ENCODE data around the gene ABCC10.

The ABCC10 gene

GRCh38 chr6:43442935-43443334, 15.6 kb downstream of the ABCC10 start:
- H4K8ac ChIP-seq (ENCODE audit: low read depth, low read length), result no peak overlapping the region
- H3K4ac ChIP-seq (ENCODE audit: low read depth, low read length), result no peak overlapping the region
- H2BK15ac ChIP-seq (replicated peaks; ENCODE audit: low read depth), result no peak overlapping the region
- no CpG with 5 or more reads among the region's 14 CpGs for WGBS (ENCODE audit: extremely low coverage, insufficient coverage, low lambda C conversion rate)
- H3K9ac ChIP-seq (ENCODE audit: low read length), result no peak overlapping the region
- no peak overlapping the region for H3K56ac ChIP-seq (ENCODE audit: low read length)
- no peak overlapping the region for H2BK120ac ChIP-seq (ENCODE audit: low read depth, low read length)
- no peaks in the 10 kb centered on the region for H3K79me1 ChIP-seq (ENCODE audit: low read length)
- no peaks in the 10 kb centered on the region for H3K4me1 ChIP-seq (ENCODE audit: control insufficient read depth, low read depth, low read length)
- peaks cover 1% of the 10 kb centered on the region for H3K36me3 ChIP-seq (ENCODE audit: control insufficient read depth, insufficient read depth, low read length)
- no peak overlapping the region for H2BK5ac ChIP-seq (ENCODE audit: low read length)
- H4K5ac ChIP-seq (ENCODE audit: low read length), result no peak overlapping the region
- H3K27ac ChIP-seq (ENCODE audit: low read depth, low read length), result no peak overlapping the region
- H3K4me3 ChIP-seq (ENCODE audit: low read length), result no peak overlapping the region
- no peak for DNase-seq
- H3K23ac ChIP-seq (ENCODE audit: low read length), result no peak overlapping the region
- H2AK5ac ChIP-seq (ENCODE audit: low read length), result no peak overlapping the region
- H3K27me3 ChIP-seq (ENCODE audit: insufficient read depth, low read length, poor library complexity), result no peaks in the 10 kb centered on the region
- H3K18ac ChIP-seq (ENCODE audit: low read length), result no peak overlapping the region
- no peak overlapping the region for H3K4me2 ChIP-seq (ENCODE audit: low read length)
- H3K79me2 ChIP-seq (ENCODE audit: control insufficient read depth, insufficient read depth, low read length), result no peaks in the 10 kb centered on the region

- Histone ChIP-seq H3K27me3 (ENCODE audit: insufficient read depth, low read length, poor library complexity) (no peaks in the 10 kb centered on the region), H3K79me2 (ENCODE audit: control insufficient read depth, insufficient read depth, low read length) (no peaks in the 10 kb centered on the region), H3K36me3 (ENCODE audit: control insufficient read depth, insufficient read depth, low read length) (peaks cover 1% of the 10 kb centered on the region), H3K56ac (ENCODE audit: low read length) (no peak overlapping the region), H3K4ac (ENCODE audit: low read depth, low read length) (no peak overlapping the region), H3K79me1 (ENCODE audit: low read length) (no peaks in the 10 kb centered on the region), H3K23ac (ENCODE audit: low read length) (no peak overlapping the region), H2BK15ac (replicated peaks; ENCODE audit: low read depth) (no peak overlapping the region), H3K4me1 (ENCODE audit: control insufficient read depth, low read depth, low read length) (no peaks in the 10 kb centered on the region), H4K5ac (ENCODE audit: low read length) (no peak overlapping the region), H3K4me2 (ENCODE audit: low read length) (no peak overlapping the region), H3K27ac (ENCODE audit: low read depth, low read length) (no peak overlapping the region), H2AK5ac (ENCODE audit: low read length) (no peak overlapping the region), H2BK5ac (ENCODE audit: low read length) (no peak overlapping the region), H4K8ac (ENCODE audit: low read depth, low read length) (no peak overlapping the region), H3K18ac (ENCODE audit: low read length) (no peak overlapping the region), H3K9ac (ENCODE audit: low read length) (no peak overlapping the region), H2BK120ac (ENCODE audit: low read depth, low read length) (no peak overlapping the region), H3K4me3 (ENCODE audit: low read length) (no peak overlapping the region)
- no CpG with 5 or more reads among the region's 10 CpGs for WGBS (ENCODE audit: extremely low coverage, insufficient coverage, low lambda C conversion rate)
- no peak for DNase-seq
Observed at GRCh38 chr6:43444036-43444435, 16.7 kb downstream of the ABCC10 start.

GRCh38 chr6:43444582-43444981, 17.2 kb downstream of the ABCC10 start:
- Histone ChIP-seq H4K8ac (ENCODE audit: low read depth, low read length) (no peak overlapping the region), H3K4ac (ENCODE audit: low read depth, low read length) (no peak overlapping the region), H3K36me3 (ENCODE audit: control insufficient read depth, insufficient read depth, low read length) (peaks cover 1% of the 10 kb centered on the region), H3K27ac (ENCODE audit: low read depth, low read length) (no peak overlapping the region), H3K56ac (ENCODE audit: low read length) (no peak overlapping the region), H3K18ac (ENCODE audit: low read length) (no peak overlapping the region), H3K23ac (ENCODE audit: low read length) (no peak overlapping the region), H3K4me1 (ENCODE audit: control insufficient read depth, low read depth, low read length) (no peaks in the 10 kb centered on the region), H2BK15ac (replicated peaks; ENCODE audit: low read depth) (no peak overlapping the region), H3K4me3 (ENCODE audit: low read length) (no peak overlapping the region), H4K5ac (ENCODE audit: low read length) (no peak overlapping the region), H3K9ac (ENCODE audit: low read length) (no peak overlapping the region), H3K79me2 (ENCODE audit: control insufficient read depth, insufficient read depth, low read length) (no peaks in the 10 kb centered on the region), H2BK120ac (ENCODE audit: low read depth, low read length) (no peak overlapping the region), H2AK5ac (ENCODE audit: low read length) (no peak overlapping the region), H3K27me3 (ENCODE audit: insufficient read depth, low read length, poor library complexity) (no peaks in the 10 kb centered on the region), H3K79me1 (ENCODE audit: low read length) (no peaks in the 10 kb centered on the region), H2BK5ac (ENCODE audit: low read length) (no peak overlapping the region), H3K4me2 (ENCODE audit: low read length) (no peak overlapping the region)
- no peak for DNase-seq
- no CpG with 5 or more reads among the region's 8 CpGs for WGBS (ENCODE audit: extremely low coverage, insufficient coverage, low lambda C conversion rate)

GRCh38 chr6:43445576-43445975, 18.2 kb downstream of the ABCC10 start:
- H3K18ac ChIP-seq (ENCODE audit: low read length), result no peak overlapping the region
- H3K79me1 ChIP-seq (ENCODE audit: low read length), result no peaks in the 10 kb centered on the region
- H3K27ac ChIP-seq (ENCODE audit: low read depth, low read length), result no peak overlapping the region
- H3K9ac ChIP-seq (ENCODE audit: low read length), result no peak overlapping the region
- H3K27me3 ChIP-seq (ENCODE audit: insufficient read depth, low read length, poor library complexity), result no peaks in the 10 kb centered on the region
- H2BK5ac ChIP-seq (ENCODE audit: low read length), result no peak overlapping the region
- DNase-seq, result no peak
- no peak overlapping the region for H2BK120ac ChIP-seq (ENCODE audit: low read depth, low read length)
- H2AK5ac ChIP-seq (ENCODE audit: low read length), result no peak overlapping the region
- no peak overlapping the region for H2BK15ac ChIP-seq (replicated peaks; ENCODE audit: low read depth)
- H3K4me3 ChIP-seq (ENCODE audit: low read length), result no peak overlapping the region
- no peak overlapping the region for H4K8ac ChIP-seq (ENCODE audit: low read depth, low read length)
- WGBS (ENCODE audit: extremely low coverage, insufficient coverage, low lambda C conversion rate), result no CpG with 5 or more reads among the region's 16 CpGs
- no peak overlapping the region for H3K56ac ChIP-seq (ENCODE audit: low read length)
- H3K4ac ChIP-seq (ENCODE audit: low read depth, low read length), result no peak overlapping the region
- H3K36me3 ChIP-seq (ENCODE audit: control insufficient read depth, insufficient read depth, low read length), result no peaks in the 10 kb centered on the region
- no peak overlapping the region for H3K4me2 ChIP-seq (ENCODE audit: low read length)
- no peak overlapping the region for H4K5ac ChIP-seq (ENCODE audit: low read length)
- no peaks in the 10 kb centered on the region for H3K4me1 ChIP-seq (ENCODE audit: control insufficient read depth, low read depth, low read length)
- no peak overlapping the region for H3K23ac ChIP-seq (ENCODE audit: low read length)
- H3K79me2 ChIP-seq (ENCODE audit: control insufficient read depth, insufficient read depth, low read length), result no peaks in the 10 kb centered on the region

- H3K27me3 ChIP-seq (ENCODE audit: insufficient read depth, low read length, poor library complexity), result no peaks in the 10 kb centered on the region
- no peak overlapping the region for H2AK5ac ChIP-seq (ENCODE audit: low read length)
- H2BK120ac ChIP-seq (ENCODE audit: low read depth, low read length), result no peak overlapping the region
- no peak overlapping the region for H3K9ac ChIP-seq (ENCODE audit: low read length)
- no peak overlapping the region for H3K27ac ChIP-seq (ENCODE audit: low read depth, low read length)
- no peak overlapping the region for H3K4ac ChIP-seq (ENCODE audit: low read depth, low read length)
- H3K4me3 ChIP-seq (ENCODE audit: low read length), result no peak overlapping the region
- no peaks in the 10 kb centered on the region for H3K36me3 ChIP-seq (ENCODE audit: control insufficient read depth, insufficient read depth, low read length)
- DNase-seq, result no peak
- H2BK15ac ChIP-seq (replicated peaks; ENCODE audit: low read depth), result no peak overlapping the region
- H3K4me2 ChIP-seq (ENCODE audit: low read length), result no peak overlapping the region
- H3K79me1 ChIP-seq (ENCODE audit: low read length), result no peaks in the 10 kb centered on the region
- no peak overlapping the region for H4K8ac ChIP-seq (ENCODE audit: low read depth, low read length)
- no peak overlapping the region for H2BK5ac ChIP-seq (ENCODE audit: low read length)
- H3K18ac ChIP-seq (ENCODE audit: low read length), result no peak overlapping the region
- no peaks in the 10 kb centered on the region for H3K79me2 ChIP-seq (ENCODE audit: control insufficient read depth, insufficient read depth, low read length)
- H3K56ac ChIP-seq (ENCODE audit: low read length), result no peak overlapping the region
- no peak overlapping the region for H3K23ac ChIP-seq (ENCODE audit: low read length)
- WGBS (ENCODE audit: extremely low coverage, insufficient coverage, low lambda C conversion rate), result 100% methylated on average over 2 of the region's 16 CpGs
- H3K4me1 ChIP-seq (ENCODE audit: control insufficient read depth, low read depth, low read length), result no peaks in the 10 kb centered on the region
- H4K5ac ChIP-seq (ENCODE audit: low read length), result no peak overlapping the region
Observed at GRCh38 chr6:43447604-43448003, 20.3 kb downstream of the ABCC10 start.

GRCh38 chr6:43448916-43449315, 21.6 kb downstream of the ABCC10 start:
- Histone ChIP-seq H3K79me1 (ENCODE audit: low read length) (no peaks in the 10 kb centered on the region), H3K9ac (ENCODE audit: low read length) (no peak overlapping the region), H3K18ac (ENCODE audit: low read length) (no peak overlapping the region), H4K8ac (ENCODE audit: low read depth, low read length) (no peak overlapping the region), H3K36me3 (ENCODE audit: control insufficient read depth, insufficient read depth, low read length) (no peaks in the 10 kb centered on the region), H3K27ac (ENCODE audit: low read depth, low read length) (no peak overlapping the region), H3K23ac (ENCODE audit: low read length) (no peak overlapping the region), H2BK15ac (replicated peaks; ENCODE audit: low read depth) (no peak overlapping the region), H3K56ac (ENCODE audit: low read length) (no peak overlapping the region), H3K4me1 (ENCODE audit: control insufficient read depth, low read depth, low read length) (no peaks in the 10 kb centered on the region), H3K79me2 (ENCODE audit: control insufficient read depth, insufficient read depth, low read length) (no peaks in the 10 kb centered on the region), H3K27me3 (ENCODE audit: insufficient read depth, low read length, poor library complexity) (no peaks in the 10 kb centered on the region), H3K4me3 (ENCODE audit: low read length) (no peak overlapping the region), H2AK5ac (ENCODE audit: low read length) (no peak overlapping the region), H3K4me2 (ENCODE audit: low read length) (no peak overlapping the region), H2BK120ac (ENCODE audit: low read depth, low read length) (no peak overlapping the region), H4K5ac (ENCODE audit: low read length) (no peak overlapping the region), H2BK5ac (ENCODE audit: low read length) (no peak overlapping the region), H3K4ac (ENCODE audit: low read depth, low read length) (no peak overlapping the region)
- no CpG with 5 or more reads among the region's 4 CpGs for WGBS (ENCODE audit: extremely low coverage, insufficient coverage, low lambda C conversion rate)
- no peak for DNase-seq

Measured in mesendoderm (in vitro differentiated cells).